Measurements from ENCODE around the gene MRAP2. TPM values are rescaled to one million over a fixed set of nuclear protein-coding genes. Genes with fewer than 3 reads are reported as not detected.

The MRAP2 gene
- total RNA-seq, 2 experiments from 2014 or later = not detected

GRCh38 chr6:84037425-84038089 is 4.0 kb downstream of the MRAP2 start:
- no peak for DNase-seq
- intact Hi-C loops (cut with DNase I, micrococcal nuclease) = no loop called here
- CTCF ChIA-PET = no interaction called here
- no peak for ATAC-seq
- Mint-ChIP-seq H3K27me3 (peaks cover 34% of the 10 kb centered on the region), H3K27ac (no peak overlapping the region), H3K4me1 (peaks cover 6% of the 10 kb centered on the region), H3K4me3 (no peak overlapping the region), H3K9me3 (ENCODE audit: low read depth) (no peaks in the 10 kb centered on the region), H3K36me3 (ENCODE audit: low read depth) (no peaks in the 10 kb centered on the region)
- POLR2A ChIA-PET = no interaction called here

GRCh38 chr6:84042603-84043002 is 9.0 kb downstream of the MRAP2 start:
- intact Hi-C loops (cut with DNase I, micrococcal nuclease) = no loop called here
- no peak for DNase-seq
- no peaks in the 10 kb centered on the region for H3K36me3 Mint-ChIP-seq (ENCODE audit: low read depth)
- H3K27ac Mint-ChIP-seq = no peak overlapping the region
- ATAC-seq = no peak
- ChIA-PET CTCF (interaction anchor here (0.6 kb wide), 1 partner anchor 17 kb away, joined by 3 read pairs; no protein-coding TSS in a partner anchor), POLR2A (no interaction called here)
- no peak overlapping the region for H3K4me3 Mint-ChIP-seq
- H3K9me3 Mint-ChIP-seq (ENCODE audit: low read depth) = peaks cover 1% of the 10 kb centered on the region
- peaks cover 10% of the 10 kb centered on the region for H3K27me3 Mint-ChIP-seq
- no peaks in the 10 kb centered on the region for H3K4me1 Mint-ChIP-seq

DNA sequence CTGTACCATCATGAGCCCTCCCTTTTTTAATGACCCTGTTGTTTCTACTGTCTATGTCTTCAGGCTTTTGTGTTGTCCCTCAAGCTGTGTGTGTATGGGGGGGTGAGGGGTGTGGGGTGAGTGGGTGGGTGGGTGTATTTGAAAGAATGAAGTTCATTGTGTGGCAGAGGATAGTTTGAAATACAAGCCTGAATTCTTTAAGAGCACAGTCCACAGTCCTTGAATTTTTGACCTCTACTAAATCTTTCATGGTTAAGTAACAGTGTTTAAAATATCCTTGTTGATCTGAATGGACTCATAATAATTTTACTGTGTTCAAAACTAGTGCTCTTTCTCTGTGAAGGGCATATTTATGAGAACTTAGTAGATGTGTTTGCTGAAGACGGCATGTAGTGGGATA is 10.0 kb downstream of the MRAP2 start:
- Mint-ChIP-seq H3K4me3 (no peak overlapping the region), H3K36me3 (ENCODE audit: low read depth) (no peaks in the 10 kb centered on the region), H3K9me3 (ENCODE audit: low read depth) (peaks cover 1% of the 10 kb centered on the region), H3K27ac (no peak overlapping the region), H3K4me1 (no peaks in the 10 kb centered on the region), H3K27me3 (peaks cover 10% of the 10 kb centered on the region)
- DNase-seq (no peak), ATAC-seq (no peak)
- intact Hi-C loops (cut with DNase I, micrococcal nuclease) = no loop called here
- CTCF ChIA-PET = no interaction called here
- POLR2A ChIA-PET = no interaction called here

DNA sequence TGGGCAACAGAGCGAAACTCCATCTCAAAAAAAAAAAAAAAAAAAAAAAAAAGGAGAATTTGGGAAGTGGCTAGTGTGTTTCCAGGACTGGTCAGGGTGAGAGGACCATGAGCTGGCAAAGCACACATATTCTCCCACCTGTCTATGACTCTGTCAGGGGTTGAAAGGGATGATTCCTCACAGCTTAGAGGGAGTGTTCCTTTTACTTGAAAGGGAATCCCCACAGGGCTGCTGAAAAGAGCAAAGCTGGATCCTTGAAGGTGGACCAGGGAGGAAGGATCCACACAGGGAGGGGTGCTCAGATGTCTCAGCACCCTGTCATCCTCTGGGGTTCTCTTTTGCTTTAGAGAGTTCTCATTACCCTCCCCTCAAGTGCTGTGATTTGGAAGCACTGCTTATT is 13.2 kb downstream of the MRAP2 start:
- peaks cover 7% of the 10 kb centered on the region for H3K27me3 Mint-ChIP-seq
- H3K4me1 Mint-ChIP-seq = no peaks in the 10 kb centered on the region
- no peaks in the 10 kb centered on the region for H3K36me3 Mint-ChIP-seq (ENCODE audit: low read depth)
- ChIA-PET POLR2A (no interaction called here), CTCF (no interaction called here)
- no peak for ATAC-seq
- intact Hi-C loops (cut with DNase I, micrococcal nuclease) = no loop called here
- no peak overlapping the region for H3K27ac Mint-ChIP-seq
- no peak for DNase-seq
- no peak overlapping the region for H3K4me3 Mint-ChIP-seq
- H3K9me3 Mint-ChIP-seq (ENCODE audit: low read depth) = peaks cover 1% of the 10 kb centered on the region

DNA sequence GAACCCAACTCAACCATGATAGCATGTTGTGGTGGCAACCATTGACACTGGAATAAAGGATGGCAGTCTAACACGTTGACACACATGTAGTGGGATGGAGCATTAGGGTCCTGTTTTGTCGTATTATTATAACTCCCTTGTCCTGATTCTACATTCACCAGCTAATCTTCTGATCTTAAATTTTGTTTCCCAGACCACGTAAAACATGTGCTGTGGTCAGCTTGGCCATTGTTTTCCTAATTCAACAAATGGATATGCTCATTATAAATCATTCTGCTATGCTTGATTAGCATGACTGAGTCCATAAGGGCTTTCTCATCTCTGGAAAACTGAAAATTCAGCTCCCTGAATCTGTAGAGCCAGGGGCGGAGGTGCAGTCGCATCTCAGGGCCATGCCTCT is 15.0 kb downstream of the MRAP2 start:
- ChIA-PET POLR2A (no interaction called here), CTCF (no interaction called here)
- Mint-ChIP-seq H3K4me3 (no peak overlapping the region), H3K27me3 (peaks cover 6% of the 10 kb centered on the region), H3K27ac (no peak overlapping the region), H3K9me3 (ENCODE audit: low read depth) (peaks cover 1% of the 10 kb centered on the region), H3K4me1 (no peaks in the 10 kb centered on the region), H3K36me3 (ENCODE audit: low read depth) (no peaks in the 10 kb centered on the region)
- ATAC-seq (no peak), DNase-seq (no peak)
- intact Hi-C loops (cut with DNase I, micrococcal nuclease) = no loop called here

GRCh38 chr6:84050408-84050807 is 16.8 kb downstream of the MRAP2 start:
- no peak for DNase-seq
- no peak for ATAC-seq
- H3K27me3 Mint-ChIP-seq = peaks cover 3% of the 10 kb centered on the region
- no peaks in the 10 kb centered on the region for H3K9me3 Mint-ChIP-seq (ENCODE audit: low read depth)
- no peak overlapping the region for H3K4me3 Mint-ChIP-seq
- H3K4me1 Mint-ChIP-seq = no peaks in the 10 kb centered on the region
- CTCF ChIA-PET = no interaction called here
- intact Hi-C loops (cut with DNase I, micrococcal nuclease) = no loop called here
- H3K27ac Mint-ChIP-seq = no peak overlapping the region
- no peaks in the 10 kb centered on the region for H3K36me3 Mint-ChIP-seq (ENCODE audit: low read depth)
- POLR2A ChIA-PET = no interaction called here

- Mint-ChIP-seq H3K27ac (no peak overlapping the region), H3K4me3 (no peak overlapping the region), H3K4me1 (no peaks in the 10 kb centered on the region), H3K9me3 (ENCODE audit: low read depth) (no peaks in the 10 kb centered on the region), H3K36me3 (ENCODE audit: low read depth) (no peaks in the 10 kb centered on the region), H3K27me3 (peaks cover 1% of the 10 kb centered on the region)
- POLR2A ChIA-PET = no interaction called here
- CTCF ChIA-PET = interaction anchor here (1.2 kb wide), 1 partner anchor 22 kb away, joined by 3 read pairs; no protein-coding TSS in a partner anchor
- intact Hi-C loops (cut with DNase I, micrococcal nuclease) = no loop called here
- DNase-seq = no peak
- no peak for ATAC-seq
Measured at GRCh38 chr6:84052204-84052882, 18.8 kb downstream of the MRAP2 start.

DNA sequence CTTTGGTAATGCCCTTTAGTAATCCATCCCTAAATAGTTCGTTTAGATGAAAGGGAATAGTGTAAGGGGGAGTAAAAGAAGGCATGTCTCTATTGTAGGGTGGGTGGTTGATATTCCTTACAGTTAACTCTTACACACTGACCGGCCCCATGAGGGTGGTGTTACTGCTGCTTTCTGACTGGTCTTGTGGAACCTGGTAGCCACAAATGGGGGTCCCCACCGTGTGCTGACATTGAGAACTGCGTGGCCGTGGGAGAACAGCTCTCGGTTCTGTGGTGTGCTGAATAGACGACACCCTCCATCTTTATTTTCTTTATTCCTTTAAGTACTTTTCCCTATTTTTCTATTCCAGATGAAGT is 19.3 kb downstream of the MRAP2 start:
- no peak for ATAC-seq
- no peaks in the 10 kb centered on the region for H3K36me3 Mint-ChIP-seq (ENCODE audit: low read depth)
- DNase-seq = no peak
- H3K4me1 Mint-ChIP-seq = no peaks in the 10 kb centered on the region
- H3K27ac Mint-ChIP-seq = no peak overlapping the region
- H3K9me3 Mint-ChIP-seq (ENCODE audit: low read depth) = no peaks in the 10 kb centered on the region
- ChIA-PET CTCF (interaction anchor here (1.2 kb wide), 1 partner anchor 22 kb away, joined by 3 read pairs; no protein-coding TSS in a partner anchor), POLR2A (no interaction called here)
- intact Hi-C loops (cut with DNase I, micrococcal nuclease) = no loop called here
- peaks cover 1% of the 10 kb centered on the region for H3K27me3 Mint-ChIP-seq
- H3K4me3 Mint-ChIP-seq = no peak overlapping the region

DNA sequence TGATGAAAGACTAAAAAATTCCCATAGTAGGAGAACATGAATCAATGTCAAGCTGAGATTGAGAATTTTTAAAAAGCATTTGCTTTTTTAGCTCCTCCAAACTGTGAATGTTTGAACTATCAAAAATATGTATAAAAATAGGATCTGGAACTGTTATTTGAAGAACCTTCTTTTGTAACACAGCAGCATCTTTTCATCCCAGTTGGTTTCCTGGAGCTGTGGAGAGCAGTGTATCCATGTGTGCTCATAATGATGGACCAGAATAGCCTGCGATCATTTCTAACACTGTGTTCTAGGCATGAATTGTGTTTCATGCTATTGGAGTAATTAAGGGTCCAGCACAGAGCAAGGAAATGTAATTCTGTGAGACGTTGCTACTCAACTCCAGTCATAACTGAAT is 22.1 kb downstream of the MRAP2 start:
- H3K4me3 Mint-ChIP-seq = no peak overlapping the region
- no peaks in the 10 kb centered on the region for H3K4me1 Mint-ChIP-seq
- ChIA-PET POLR2A (no interaction called here), CTCF (interaction anchor here (0.7 kb wide), 1 partner anchor 380 kb away, joined by 3 read pairs; no protein-coding TSS in a partner anchor)
- DNase-seq (no peak), ATAC-seq (no peak)
- peaks cover 3% of the 10 kb centered on the region for H3K27me3 Mint-ChIP-seq
- no peaks in the 10 kb centered on the region for H3K9me3 Mint-ChIP-seq (ENCODE audit: low read depth)
- H3K36me3 Mint-ChIP-seq (ENCODE audit: low read depth) = no peaks in the 10 kb centered on the region
- intact Hi-C loops (cut with DNase I, micrococcal nuclease) = no loop called here
- H3K27ac Mint-ChIP-seq = no peak overlapping the region

GRCh38 chr6:84057908-84058307 is 24.3 kb downstream of the MRAP2 start:
- H3K36me3 Mint-ChIP-seq (ENCODE audit: low read depth) = no peaks in the 10 kb centered on the region
- peaks cover 3% of the 10 kb centered on the region for H3K27me3 Mint-ChIP-seq
- H3K27ac Mint-ChIP-seq = no peak overlapping the region
- H3K4me3 Mint-ChIP-seq = no peak overlapping the region
- CTCF ChIA-PET = no interaction called here
- no peaks in the 10 kb centered on the region for H3K4me1 Mint-ChIP-seq
- no peak for DNase-seq
- intact Hi-C loops (cut with DNase I, micrococcal nuclease) = no loop called here
- POLR2A ChIA-PET = no interaction called here
- no peaks in the 10 kb centered on the region for H3K9me3 Mint-ChIP-seq (ENCODE audit: low read depth)
- ATAC-seq = no peak

DNA sequence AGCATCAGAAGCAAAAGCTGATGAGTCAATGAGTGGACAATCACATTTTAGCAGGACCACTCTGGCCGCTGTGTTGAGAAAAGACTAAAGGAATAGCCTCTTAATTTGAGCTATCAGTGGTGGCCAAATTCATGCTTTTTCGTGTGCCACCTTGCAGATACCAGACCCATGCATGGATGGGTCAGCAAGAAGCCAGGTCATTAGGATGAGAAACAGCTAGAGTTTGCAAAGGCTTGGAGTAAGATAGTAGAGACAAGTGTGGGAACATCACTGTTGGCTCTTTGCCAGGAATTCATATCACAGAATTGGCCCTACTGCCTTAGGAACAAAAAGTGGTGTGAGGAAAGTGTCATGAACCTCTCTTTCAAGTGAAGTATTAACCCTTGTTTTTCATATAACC is 25.5 kb downstream of the MRAP2 start:
- Mint-ChIP-seq H3K4me1 (no peaks in the 10 kb centered on the region), H3K27me3 (peaks cover 3% of the 10 kb centered on the region), H3K4me3 (no peak overlapping the region), H3K9me3 (ENCODE audit: low read depth) (no peaks in the 10 kb centered on the region), H3K27ac (no peak overlapping the region), H3K36me3 (ENCODE audit: low read depth) (no peaks in the 10 kb centered on the region)
- ATAC-seq = no peak
- intact Hi-C loops (cut with DNase I, micrococcal nuclease) = no loop called here
- ChIA-PET POLR2A (no interaction called here), CTCF (interaction anchor here (1.0 kb wide), 1 partner anchor 17 kb away, joined by 3 read pairs; no protein-coding TSS in a partner anchor)
- DNase-seq = no peak

- H3K36me3 Mint-ChIP-seq (ENCODE audit: low read depth) = no peaks in the 10 kb centered on the region
- ATAC-seq (no peak), DNase-seq (no peak)
- H3K27me3 Mint-ChIP-seq = peaks cover 2% of the 10 kb centered on the region
- H3K4me1 Mint-ChIP-seq = no peaks in the 10 kb centered on the region
- intact Hi-C loops (cut with DNase I, micrococcal nuclease) = no loop called here
- H3K4me3 Mint-ChIP-seq = no peak overlapping the region
- no peaks in the 10 kb centered on the region for H3K9me3 Mint-ChIP-seq (ENCODE audit: low read depth)
- POLR2A ChIA-PET = no interaction called here
- CTCF ChIA-PET = no interaction called here
- H3K27ac Mint-ChIP-seq = no peak overlapping the region
Measured at GRCh38 chr6:84061174-84061573, 27.6 kb downstream of the MRAP2 start.
